GM12891 (cell line): ENCODE results near the gene P2RX5.
A peak's percentile ranks its signal among the peaks of the same experiment; 100 is the strongest.

ENCODE experiments used
- DNase-seq: peaks from one replicate; pipeline ENCODE4 v3.0.0; 2011; ENCODE audit warnings: low spot score; ENCODE audit not compliant: insufficient read length
- FAIRE-seq: peaks from 2 replicates; lab custom pipeline; 2011; peaks lifted over from hg19 to GRCh38; lab: Jason Lieb, UNC
- PAX5 ChIP-seq: IDR thresholded peaks from 2 replicates; pipeline ENCODE4 v1.6.1; 2011; ENCODE audit warnings: low read length, moderate library complexity, mild to moderate bottlenecking; ENCODE audit not compliant: insufficient read depth, severe bottlenecking
- POLR2A ChIP-seq: IDR thresholded peaks from 2 replicates; pipeline ENCODE4 v1.6.1; 2011; ENCODE audit warnings: low read depth, low read length, control low read depth
- POLR2AphosphoS5 ChIP-seq: IDR thresholded peaks from 2 replicates; pipeline ENCODE4 v1.6.1; 2011; ENCODE audit warnings: low read depth, low read length, control low read depth
- POU2F2 ChIP-seq: IDR thresholded peaks from 2 replicates; pipeline ENCODE4 v1.6.1; 2011; ENCODE audit warnings: low read depth, mild to moderate bottlenecking, control low read depth, low read length, moderate library complexity
- SPI1 ChIP-seq: IDR thresholded peaks from 2 replicates; pipeline ENCODE4 v1.6.1; 2011; ENCODE audit warnings: low read depth, low read length, control low read depth
- TAF1 ChIP-seq: IDR thresholded peaks from 2 replicates; pipeline ENCODE4 v1.6.1; 2011; ENCODE audit warnings: low read depth, low read length, control low read depth

P2RX5 gene

GRCh38 chr17:3695129-3695722 is 729 bp downstream of the P2RX5 start:
- DNase-seq: no peak
- FAIRE-seq: peak; percentile 51
- TF ChIP-seq PAX5 (no peak), POLR2AphosphoS5 (no peak), SPI1 (no peak), POU2F2 (no peak), POLR2A (no peak), TAF1 (no peak)

GRCh38 chr17:3693829-3694231 is 2.1 kb downstream of the P2RX5 start:
- TF ChIP-seq POLR2AphosphoS5 (no peak; the same call in 1 of the 2 replicates), TAF1 (no peak), PAX5 (peak; percentile 78), SPI1 (no peak), POU2F2 (no peak; the same call in 1 of the 2 replicates), POLR2A (no peak)
- peak; percentile 89 for FAIRE-seq
- no peak for DNase-seq

DNA sequence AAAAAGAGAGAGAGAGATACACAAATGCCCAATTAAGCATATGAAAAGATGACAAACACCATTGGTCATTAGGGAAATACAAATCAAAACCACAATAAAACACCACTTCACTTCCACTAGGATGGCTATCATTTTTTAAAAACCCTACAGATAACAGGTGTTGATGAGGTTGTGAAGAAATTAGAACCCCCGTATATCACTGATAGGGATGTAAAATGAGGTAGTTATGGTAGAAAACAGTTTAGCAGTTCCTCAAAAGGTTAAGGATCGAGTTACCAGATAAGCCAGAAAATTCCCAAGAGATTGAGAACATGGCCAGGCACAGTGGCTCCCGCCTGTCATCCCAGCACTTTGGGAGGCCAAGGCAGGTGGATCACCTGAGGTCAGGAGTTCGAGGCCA is 2.8 kb downstream of the P2RX5 start:
- TF ChIP-seq POLR2A (no peak), SPI1 (no peak), POU2F2 (no peak), TAF1 (no peak), POLR2AphosphoS5 (no peak), PAX5 (no peak)
- DNase-seq: no peak
- FAIRE-seq: no peak

- FAIRE-seq (no peak), DNase-seq (no peak)
- no peak for TF ChIP-seq TAF1
- no peak for TF ChIP-seq POLR2AphosphoS5
- no peak for TF ChIP-seq POU2F2
- no peak for TF ChIP-seq PAX5
- TF ChIP-seq SPI1: no peak
- TF ChIP-seq POLR2A: no peak
Observed at GRCh38 chr17:3692346-3692745, 3.6 kb downstream of the P2RX5 start.

DNA sequence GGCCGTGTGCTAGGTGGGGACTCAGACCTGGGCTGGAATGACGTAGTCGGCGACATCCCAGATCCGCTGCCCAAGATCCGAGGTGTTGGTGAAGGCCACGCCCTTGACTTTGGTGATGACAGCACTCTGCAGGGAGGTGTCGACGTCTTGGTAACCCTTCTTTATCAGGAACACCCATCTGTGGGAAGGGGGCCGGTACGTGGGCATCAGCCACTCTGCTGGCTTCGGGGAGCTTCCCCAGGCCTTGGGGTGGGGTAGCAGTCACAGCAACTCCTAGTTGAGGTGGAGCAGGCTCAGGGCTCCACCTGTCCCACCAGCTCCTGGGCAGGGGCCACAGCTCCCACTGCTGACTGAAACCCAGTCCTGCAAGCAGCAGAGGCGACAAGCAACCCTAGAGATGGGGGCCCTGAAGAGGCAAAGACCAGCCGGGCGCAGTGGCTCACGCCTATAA is 4.3 kb downstream of the P2RX5 start:
- FAIRE-seq: peak; percentile 35
- TF ChIP-seq PAX5: no peak
- TF ChIP-seq POU2F2: no peak
- TF ChIP-seq TAF1: no peak
- DNase-seq: no peak

- no peak for FAIRE-seq
- no peak for DNase-seq
- TF ChIP-seq PAX5: no peak
- TF ChIP-seq POU2F2: no peak
- TF ChIP-seq SPI1: no peak
- TF ChIP-seq POLR2AphosphoS5: no peak
- no peak for TF ChIP-seq POLR2A
- TF ChIP-seq TAF1: no peak
Observed at GRCh38 chr17:3690094-3690715, 5.8 kb downstream of the P2RX5 start.

DNA sequence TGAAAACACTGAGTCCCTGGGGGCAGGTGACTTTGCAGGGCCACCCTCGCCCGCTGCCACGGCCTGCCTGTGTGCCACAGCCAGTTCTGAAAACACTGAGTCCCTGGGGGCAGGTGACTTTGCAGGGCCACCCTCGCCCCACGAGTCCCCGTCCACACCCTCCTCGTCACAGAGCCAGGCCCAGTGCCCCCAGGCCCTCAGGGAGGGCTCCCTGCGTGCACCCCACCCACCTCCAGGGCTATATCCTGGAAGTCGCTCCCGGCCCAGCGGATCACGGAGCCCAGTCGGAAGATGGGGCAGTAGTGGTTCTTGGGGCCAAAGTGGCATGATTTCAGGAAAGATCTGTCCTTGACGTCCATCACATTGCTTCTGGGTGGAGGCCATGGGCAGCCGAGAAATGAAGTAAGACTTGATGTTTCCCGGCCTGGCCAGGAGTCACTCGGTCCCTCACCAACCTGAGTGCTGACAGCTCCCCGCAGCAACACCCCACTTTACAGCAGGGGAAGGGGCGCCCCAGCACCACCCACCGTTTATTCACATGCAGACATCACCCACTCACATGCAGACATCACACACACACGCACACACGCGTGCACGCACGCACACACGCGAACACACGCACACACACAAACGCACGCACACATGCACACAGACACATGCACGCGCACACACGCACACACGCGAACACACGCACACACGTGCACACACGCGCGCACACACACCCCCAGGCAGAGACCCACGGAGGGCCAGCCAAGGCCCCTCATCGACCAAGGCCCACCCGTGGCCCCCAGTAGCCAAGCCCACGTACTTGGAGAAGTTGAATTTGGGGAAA is 6.5 kb downstream of the P2RX5 start:
- FAIRE-seq: peak; percentile 86
- DNase-seq: no peak
- TF ChIP-seq POU2F2: no peak
- TF ChIP-seq TAF1: no peak
- no peak for TF ChIP-seq POLR2AphosphoS5
- TF ChIP-seq POLR2A: no peak
- TF ChIP-seq PAX5: no peak
- TF ChIP-seq SPI1: no peak

GRCh38 chr17:3688852-3689261 is 7.1 kb downstream of the P2RX5 start:
- peak; percentile 23 for FAIRE-seq
- no peak for DNase-seq
- TF ChIP-seq TAF1: no peak
- no peak for TF ChIP-seq PAX5
- no peak for TF ChIP-seq SPI1
- no peak for TF ChIP-seq POLR2AphosphoS5
- no peak for TF ChIP-seq POLR2A
- no peak for TF ChIP-seq POU2F2

DNA sequence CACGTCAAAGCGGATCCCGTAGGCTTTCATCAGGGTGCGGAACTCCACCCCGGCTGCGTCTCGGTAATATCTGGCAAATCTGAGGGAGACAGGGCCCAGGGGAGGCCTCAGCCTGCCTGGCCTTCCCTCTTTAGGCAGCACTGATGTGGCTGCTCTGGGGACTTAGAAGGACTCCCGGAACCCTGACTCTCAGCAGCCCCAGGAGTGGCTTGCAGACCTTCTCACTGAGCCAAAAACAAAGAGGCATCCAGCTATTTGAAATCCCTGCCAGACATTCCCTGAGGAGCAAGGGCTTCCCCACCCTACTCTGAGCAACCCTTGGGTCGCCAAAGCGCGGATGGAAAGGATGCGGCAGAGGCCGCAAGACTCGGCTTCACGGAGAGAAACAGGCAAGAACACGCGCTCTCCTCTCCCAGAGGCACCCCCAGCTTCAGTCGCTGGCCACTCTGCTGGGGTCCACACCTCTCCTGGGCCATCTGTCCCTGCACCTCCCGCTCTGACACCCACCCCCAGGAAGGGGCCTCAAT is 7.9 kb downstream of the P2RX5 start:
- DNase-seq (no peak), FAIRE-seq (no peak)
- TF ChIP-seq POLR2AphosphoS5: no peak
- no peak for TF ChIP-seq POU2F2
- no peak for TF ChIP-seq SPI1
- no peak for TF ChIP-seq TAF1
- no peak for TF ChIP-seq POLR2A
- no peak for TF ChIP-seq PAX5
